SW 1271 (cell line): ENCODE data around the gene ARFIP1.
"Not testable (repeated sequence)": the region's sequence is repeated elsewhere in the genome, so short reads cannot be mapped to it uniquely, and the experiment has no call there.

ENCODE experiments used
- DNase-seq, 2 experiments: peaks; one replicate each; lab custom pipeline; 2025; lab: John Stamatoyannopoulos, UW

Gene ARFIP1

DNA sequence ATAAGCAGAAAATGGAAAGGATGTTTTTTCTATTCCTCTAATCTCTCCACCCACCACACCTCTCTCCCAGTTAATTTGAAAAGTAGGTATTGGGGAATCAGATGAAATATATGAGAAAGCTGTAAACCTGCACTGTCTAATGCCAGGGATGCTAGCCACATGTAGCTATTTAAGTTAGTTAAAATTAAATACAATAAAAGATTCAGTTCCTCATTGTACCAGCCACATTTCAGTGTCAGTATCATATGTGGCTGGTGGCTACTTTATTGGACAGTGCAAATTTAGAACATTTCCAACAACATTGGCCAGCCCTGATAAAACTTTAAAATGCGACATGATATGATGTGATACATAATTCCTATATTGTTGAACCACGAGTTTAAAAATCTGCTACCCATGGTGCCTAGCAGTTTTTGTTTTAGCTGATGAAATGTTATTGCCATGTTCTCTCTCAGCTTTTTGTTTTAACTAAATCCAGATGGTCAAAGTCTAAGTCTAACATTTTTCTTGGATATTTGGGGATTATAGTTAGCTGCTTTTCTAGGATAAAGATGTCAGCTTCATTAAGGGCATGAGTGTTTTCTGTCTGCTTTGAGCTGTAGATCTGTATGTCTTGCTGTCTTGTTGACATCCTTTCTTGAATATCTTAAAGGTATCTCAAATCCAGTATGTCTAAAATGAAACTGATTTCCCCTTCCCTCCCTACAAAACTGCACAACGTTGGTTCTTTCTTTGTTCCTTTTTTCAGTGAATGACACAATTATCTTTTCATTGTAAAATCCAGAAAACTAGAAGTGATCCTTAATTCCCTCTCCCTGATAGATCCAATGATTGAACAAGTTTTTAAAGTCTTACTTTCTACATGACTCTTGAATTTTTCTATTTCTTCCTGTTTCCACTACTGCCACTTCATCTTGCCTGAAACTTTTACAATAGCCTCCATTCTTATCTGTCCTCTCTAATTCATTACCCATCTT is 6.2 kb downstream of the ARFIP1 start:
- no peak for DNase-seq

DNA sequence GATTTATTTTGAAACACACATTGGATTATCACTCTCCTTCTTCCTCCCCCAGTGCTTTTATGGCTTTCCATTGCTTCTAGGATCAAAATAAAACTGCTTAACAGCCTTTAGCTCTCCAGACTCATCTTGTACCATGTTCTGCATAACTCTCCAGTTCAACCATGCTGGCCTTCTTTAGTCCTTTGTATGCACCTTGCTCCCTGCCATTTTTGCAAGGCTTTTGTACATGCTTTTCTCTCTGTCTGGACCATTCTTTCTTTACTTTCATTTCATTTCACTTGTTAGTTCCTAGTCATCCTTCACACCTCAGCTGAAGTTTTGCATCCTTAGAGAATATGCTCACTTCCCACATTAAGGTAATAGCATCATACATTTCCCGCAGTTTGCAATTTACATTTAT is 6.9 kb downstream of the ARFIP1 start:
- no peak for DNase-seq

DNA sequence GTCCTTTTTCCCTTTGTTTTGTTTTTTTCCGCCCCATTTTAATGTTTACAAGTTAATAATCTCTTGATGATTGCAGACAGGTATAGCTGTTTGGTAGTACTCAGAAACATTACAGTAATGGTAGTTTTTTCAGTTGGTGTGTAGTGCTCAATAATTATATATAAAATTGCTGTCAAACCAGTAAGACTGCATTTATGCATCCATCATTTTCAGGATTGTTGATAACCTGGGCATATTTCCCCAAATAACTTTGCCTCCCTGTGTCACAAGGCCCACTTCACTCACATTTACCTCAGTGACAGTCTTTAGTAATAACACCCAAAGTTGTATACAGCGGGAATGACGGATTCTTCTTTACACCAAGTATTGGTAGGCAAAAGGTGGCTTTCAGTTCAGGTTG is 16.1 kb downstream of the ARFIP1 start:
- DNase-seq = no peak

DNA sequence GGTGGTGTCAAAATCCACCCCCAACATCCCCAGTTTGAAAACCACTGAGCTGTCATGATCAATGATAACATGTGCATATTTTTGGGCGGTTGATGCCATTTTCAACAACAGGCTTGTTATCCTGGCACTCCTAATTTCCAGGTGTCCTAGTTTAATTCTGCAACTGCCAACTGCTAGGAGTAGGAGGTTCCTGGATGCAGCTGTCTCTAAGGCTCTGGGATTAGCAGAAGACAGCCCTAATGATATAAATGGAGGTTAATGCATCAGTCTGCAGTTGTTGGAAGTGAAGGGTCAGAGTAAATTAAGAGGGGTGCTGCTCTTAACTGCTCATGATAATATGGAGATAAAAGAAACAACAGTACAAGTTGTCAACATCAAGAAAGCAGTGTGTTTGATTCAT is 23.8 kb downstream of the ARFIP1 start:
- no peak for DNase-seq

DNA sequence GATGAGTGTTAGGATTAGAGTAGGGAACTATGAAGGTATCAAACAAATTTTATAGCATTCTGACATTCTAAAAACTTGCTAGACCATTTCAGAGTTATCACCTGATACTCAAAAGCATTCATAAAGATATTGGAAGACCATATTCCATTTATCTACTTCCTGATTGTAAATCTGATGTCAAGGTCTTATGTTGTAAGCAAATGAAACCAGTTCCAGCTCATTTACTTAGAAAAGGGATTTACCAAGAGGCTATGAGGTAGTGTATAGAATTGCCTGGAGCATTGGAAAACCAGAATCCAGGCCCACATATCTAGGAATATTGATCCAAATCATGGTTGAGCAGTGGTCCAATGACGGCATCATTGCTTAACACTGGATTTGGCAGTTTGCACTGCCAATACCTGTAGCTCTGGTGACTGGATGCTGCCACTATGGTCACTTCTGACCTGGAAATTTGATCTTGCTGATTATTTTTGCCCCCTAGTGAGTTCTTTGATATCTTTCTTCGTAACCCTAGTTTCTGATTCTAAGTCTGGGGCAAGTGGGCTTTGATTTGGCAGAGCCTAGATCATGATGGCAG is 25.4 kb downstream of the ARFIP1 start:
- DNase-seq = no peak

DNA sequence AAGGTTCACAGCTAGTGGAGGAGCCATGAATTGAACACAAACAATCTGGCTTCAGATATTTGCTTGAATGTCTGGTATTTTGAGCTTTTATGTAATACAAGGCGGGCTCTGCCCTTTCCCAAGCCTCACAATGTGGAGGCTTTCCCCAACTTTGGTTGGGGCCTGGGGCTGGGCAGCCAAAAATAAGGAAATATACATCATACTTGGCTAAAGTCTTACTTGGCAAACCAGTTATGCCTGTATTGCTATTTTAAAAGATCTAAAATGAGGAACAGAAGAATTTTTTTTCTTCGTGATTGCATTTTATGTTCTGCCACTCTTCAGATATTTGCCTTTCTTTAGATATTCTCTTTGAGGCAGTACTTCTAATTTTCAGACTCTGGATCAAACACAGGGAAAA is 26.1 kb downstream of the ARFIP1 start:
- no peak for DNase-seq

DNA sequence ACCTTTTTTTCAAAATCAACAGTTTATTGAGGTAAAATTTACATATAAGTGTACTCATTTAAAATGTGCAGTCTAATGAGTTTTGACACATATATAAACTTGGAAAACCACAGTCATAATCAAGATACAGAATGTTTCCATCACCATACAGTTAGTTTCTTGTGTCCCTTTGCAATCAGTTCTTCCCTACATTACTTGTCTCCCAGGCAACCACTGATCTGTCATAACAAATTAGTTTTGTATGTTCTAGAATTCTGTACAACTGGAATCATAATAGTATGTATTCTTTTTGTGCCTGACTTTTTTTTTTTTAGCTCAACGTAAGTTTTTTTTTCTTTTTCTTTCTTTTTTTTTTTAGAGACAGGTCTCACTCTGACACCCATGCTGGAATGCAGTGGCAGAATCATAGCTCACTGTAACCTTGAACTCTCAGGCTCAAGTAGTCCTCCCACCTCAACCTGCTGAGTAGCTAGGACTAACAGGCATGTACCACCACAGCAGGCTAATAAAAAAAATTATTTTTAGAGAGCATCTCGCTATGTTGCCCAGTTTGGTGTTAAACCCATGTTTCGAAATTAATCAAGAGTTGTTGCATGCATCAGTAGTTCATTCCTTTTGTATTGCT is 26.9 kb downstream of the ARFIP1 start:
- no peak for DNase-seq

DNA sequence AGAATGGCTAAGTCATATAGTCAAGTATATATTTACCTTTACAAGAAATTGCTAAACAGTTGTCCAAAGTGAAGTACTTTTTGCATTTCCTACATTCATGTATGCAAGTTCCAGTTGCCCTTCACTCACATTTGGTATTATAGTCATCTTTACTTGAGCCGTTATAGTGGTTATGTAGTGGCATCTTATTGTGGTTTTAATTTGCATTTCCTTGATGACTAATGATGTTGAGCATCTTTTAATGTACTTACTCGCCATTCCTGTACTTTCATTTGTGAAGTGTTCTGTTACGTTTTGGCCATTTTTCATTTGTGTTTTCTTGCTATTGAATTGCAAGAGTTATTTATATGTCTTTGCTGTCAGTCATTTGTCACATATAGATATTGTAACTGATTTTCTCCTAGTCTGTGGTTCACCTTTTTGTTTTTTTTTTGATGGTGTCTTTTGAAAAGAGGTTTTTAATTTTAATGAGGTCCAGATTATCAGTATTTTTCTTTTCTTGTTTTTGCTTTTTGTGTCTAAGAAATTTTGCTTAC is 27.6 kb downstream of the ARFIP1 start:
- peak in 1 of 2 experiments; percentile 11 for DNase-seq

DNA sequence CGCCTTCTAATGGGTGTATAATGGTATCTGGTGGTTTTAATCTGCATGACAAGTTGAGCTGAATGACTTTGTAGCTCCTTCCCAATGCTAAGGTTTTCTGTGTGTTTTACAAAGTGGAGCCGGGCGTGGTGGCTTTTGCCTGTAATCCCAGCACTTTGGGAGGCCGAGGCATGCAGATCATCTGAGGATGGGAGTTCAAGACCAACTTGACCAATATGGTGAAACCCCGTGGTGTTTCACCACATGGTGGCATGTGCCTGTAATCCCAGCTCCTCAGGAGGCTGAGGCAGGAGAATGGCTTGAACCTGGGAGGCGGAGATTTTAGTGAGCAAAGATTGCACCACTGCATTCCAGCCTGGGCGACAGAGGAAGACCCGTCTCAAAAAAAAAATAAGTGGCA is 28.9 kb downstream of the ARFIP1 start:
- DNase-seq = no peak

DNA sequence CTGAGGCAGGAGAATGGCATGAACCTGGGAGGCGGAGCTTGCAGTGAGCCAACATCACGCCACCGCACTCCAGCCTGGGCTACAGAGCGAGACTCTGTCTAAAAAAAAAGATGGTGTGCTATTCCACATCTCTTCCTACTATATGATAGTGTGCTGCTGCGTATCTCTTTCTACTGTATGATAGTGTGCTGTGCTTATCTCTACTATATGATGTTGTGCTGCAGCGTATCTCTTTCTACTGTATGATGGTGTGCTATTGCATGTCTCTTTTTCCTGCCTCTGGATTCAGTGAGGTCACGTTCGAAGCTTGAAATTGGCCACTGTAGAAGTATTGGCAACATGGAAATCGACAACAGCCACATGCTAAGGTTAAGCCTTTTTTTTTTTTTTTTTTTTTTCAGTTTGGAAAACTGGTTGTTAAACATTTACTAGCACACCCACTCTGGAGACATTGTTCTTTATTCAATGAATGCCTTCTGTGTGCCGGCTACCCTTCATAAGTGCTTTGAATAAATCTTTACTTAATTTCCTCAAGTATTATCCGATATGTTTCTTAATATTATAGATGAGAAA is 31.0 kb downstream of the ARFIP1 start:
- no peak for DNase-seq

DNA sequence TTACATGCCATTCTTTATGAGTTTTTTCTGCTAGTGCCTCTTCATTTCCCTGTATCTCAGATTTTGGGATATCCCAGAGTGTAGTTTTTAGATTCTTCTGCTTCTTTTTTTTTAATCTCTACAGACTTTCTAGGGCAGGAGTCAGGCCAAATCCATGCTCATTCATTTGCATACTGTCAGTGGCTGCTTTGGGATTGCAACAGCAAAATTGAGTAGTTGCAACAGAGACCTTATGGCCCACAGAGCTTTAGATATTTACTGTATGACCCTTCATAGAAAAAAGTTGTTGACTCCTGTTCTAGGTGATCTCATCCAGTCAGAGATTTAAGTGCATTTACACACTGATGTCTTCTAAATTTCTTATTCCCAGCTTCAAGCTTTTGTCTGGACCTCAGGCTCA is 35.3 kb downstream of the ARFIP1 start:
- DNase-seq = no peak

DNA sequence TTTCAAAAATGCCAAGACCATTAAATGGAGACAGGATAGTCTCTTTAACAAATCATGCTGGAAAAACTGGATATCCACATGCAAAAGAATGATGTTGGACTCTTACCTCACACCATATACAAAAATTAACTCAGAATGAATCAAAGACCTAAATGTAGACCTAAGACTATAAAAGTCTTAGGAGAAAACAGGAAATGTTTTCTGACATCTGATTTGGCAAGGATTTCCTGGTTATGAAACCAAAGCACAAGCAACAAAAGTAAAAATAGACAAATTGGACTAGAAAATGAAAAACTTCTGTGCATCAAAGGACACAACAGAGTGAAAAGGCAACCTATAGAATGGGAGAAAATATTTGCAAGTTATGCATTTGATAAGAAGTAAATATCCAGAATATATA is 37.6 kb downstream of the ARFIP1 start:
- DNase-seq = no peak

DNA sequence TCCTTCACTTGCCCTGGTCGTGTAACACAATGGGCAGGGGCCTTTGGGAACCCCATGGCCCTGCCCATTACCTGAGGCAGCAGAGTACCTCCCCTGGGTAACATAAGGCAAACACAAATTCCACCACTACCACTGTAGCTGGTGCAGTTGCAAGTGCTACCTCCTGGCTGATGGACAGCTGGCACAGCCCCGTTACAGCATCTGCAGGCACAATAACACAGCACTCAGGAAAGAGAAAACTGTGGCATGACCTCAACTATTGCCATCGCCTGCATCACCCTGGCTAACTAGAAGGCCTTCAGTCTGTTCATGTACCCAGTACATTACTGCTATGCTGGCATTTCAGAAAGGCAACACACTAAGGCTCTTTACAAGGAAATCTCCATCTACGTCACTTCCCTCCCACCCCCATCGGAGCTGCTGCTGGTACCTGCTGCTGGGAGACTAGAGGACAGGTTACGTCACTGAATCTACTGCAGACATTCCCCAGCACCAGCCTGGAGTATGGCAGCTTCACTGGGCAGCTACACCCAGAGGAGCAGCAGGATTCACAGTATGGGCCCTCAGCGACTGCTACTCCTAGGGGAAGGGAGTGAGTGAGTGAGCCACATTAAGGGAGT is 39.4 kb downstream of the ARFIP1 start:
- DNase-seq = no peak

DNA sequence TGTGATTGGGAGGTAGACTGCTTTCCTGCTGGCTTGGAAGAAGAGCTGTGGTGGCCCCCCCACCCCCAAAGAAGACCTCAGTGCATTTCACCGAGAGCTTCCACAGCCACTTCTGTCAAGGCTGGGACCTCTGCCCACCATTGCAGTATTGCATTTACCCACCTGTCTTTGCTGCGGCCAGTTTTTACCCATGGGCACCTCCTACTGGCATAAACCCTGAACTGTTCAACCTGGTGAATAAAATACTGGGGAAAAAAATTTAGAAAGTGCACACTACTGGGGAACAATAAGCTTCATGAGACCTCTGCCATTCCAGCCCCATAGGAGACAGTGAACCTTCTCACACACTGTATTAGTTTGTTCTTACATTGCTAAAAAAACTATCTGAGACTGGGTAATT is 40.3 kb downstream of the ARFIP1 start:
- DNase-seq = no peak

DNA sequence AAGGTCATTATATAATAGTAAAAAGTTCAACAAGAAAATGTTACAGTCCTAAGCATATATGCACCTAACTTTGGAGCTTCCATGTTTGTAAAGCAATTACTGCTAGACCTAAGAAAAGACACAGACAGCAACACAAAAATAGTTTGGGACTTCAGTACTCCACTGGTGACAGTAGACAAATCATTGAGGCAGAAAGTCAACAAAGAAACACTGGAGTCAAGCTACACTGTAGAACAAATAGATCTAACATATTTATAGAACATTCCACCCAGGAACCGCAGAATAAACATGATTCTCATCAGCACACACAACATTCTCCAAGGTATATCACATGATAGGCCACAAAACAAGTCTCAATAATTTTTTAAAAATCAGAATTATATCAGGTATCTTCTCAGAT is 42.6 kb downstream of the ARFIP1 start:
- DNase-seq = no peak

DNA sequence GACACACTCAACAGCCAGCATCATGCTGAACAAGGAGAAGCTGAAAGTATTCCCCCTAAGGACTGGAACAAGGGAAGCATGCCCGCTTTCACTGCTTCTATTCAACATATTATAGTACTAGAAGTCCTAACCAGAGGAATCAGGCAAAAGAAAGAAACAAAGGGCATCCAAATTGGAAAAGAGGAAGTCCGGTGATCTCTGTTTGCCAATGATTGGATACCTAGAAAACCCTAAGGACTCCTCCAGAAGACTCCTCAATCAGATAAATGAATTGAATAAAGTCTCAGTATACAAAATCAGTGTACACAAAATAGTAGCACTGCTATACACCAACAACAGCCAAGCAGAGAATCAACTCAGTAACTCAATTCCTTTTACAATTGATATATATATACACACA is 44.8 kb downstream of the ARFIP1 start:
- no peak for DNase-seq

DNA sequence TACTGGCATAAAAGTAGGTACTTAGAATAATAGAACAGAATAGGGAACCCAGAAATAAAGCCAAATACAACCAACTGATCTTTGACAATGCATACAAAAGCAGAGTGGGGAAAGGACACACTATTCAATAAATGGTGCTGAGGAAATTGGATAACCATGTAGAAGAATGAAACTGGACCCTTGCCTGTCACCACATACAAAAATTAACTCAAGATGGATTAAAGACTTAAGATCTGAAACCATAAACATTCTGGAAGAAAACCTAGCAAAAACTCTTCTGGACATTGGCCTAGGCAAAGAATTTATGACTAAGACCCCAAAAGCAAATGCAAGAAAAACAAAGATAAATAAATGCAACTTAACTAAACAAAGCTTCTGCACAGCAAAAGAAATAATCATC is 45.6 kb downstream of the ARFIP1 start:
- no peak for DNase-seq

DNA sequence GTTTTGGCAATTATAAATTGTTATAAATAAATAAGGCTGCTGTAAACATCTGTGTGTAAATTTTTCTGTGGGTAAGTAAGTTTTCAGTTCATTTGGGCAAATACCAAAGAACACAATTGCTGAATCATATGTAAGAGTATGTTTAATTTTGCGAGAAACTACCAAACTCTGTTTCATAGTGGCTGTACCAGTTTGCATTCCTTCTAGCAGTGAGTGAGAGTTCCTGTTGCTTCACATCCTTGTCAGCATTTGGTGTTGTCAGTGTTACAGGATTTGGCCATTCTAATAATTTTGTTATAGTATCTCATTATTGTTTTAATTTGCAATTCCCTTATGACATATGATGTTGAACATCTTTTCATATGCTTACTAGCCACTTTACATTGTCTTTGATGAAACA is 48.4 kb downstream of the ARFIP1 start:
- no peak for DNase-seq

DNA sequence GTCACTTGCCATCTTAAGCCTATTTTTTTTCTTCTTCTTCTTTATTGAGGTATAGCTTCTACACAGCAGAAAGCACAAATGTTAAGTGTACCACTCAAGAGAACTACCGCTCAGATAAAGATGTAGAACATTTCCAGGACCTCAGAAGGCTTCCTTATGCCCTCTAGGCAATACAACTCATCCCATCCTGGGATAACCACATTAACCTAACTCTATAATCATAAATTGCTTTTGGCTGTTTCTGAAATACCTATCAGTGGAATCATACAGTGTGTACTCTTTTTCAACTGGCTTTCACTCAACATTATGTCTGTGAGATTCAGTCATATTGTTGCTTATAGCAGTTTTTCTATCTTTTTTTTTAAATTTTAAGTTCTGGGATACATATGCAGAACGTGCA is 51.7 kb downstream of the ARFIP1 start:
- DNase-seq = no peak

DNA sequence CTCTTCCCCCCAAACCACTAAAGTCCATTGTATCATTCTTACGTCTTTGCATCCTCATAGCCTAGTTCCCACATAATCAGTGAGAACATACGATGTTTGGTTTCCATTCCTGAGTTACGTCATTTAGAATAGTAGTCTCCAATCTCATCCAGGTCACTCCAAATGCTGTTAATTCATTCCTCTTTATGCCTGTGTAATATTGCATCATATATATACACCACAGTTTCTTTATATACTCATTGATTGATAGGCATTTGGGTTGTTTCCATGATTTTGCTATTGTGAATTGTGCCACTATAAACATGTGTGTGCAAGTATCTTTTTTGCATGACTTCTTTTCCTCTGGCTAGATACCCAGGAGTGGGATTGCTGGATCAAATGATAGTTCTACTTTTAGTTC is 57.2 kb downstream of the ARFIP1 start:
- DNase-seq = no peak

DNA sequence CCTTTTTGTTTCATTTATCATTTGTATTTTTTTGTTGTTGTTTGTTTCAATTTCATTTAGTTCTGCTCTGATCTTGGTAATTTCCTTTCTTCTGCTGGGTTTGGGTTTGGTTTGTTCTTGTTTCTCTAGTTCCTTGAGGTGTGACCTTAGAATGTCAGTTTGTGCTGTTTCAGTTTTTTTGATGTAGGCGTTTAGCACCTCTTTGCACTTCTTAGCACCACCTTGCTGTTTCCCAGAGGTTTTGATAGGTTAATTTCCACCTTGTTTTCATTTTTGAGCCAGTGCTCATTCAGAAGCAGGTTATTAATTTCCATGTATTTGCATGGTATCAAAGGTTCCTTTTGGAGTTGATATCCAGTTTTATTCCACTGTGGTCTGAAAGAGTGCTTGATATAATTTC is 60.0 kb downstream of the ARFIP1 start:
- DNase-seq = not testable (repeated sequence)

DNA sequence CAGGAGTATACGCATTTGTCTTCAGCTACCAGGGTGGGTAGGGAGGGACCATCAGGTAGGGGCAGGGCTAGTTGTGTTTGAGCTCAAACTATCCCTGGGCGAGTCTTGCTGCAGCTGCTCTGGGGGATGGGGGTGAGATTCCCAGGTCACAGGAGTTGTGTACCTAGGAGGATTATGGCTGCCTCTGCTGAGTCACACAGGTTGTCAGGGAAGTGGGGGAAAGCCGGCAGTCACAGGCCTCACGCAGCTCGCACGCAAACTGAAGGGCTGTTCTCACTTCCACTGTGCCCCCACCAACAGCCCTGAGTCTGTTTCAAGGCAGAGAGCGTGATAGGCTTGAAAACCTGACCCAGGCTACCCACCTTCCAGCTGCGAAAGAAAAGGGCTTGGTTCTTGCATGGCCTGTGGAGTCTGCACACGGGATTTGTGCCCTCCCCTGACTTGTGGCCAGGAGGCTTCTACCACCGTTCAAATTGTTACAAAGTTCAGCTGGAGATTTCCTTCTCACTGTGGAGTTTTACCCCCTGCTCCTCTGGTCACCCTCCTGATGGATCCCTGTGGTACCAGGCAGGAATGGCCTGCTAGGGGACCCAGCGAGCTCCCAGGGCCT is 63.8 kb downstream of the ARFIP1 start:
- no peak for DNase-seq
